ENCODE data around the gene DIAPH1.

GRCh38 chr5:141574122-141574510 lies 44.7 kb downstream of the DIAPH1 start:
- TF ChIP-seq CTCF (IDR thresholded peaks at IDR 0.05; ENCODE audit: low read depth, low read length, poor library complexity, severe bottlenecking) (no peak), EZH2phosphoT487 (IDR thresholded peaks at IDR 0.05; ENCODE audit: borderline replicate concordance, low read length) (no peak)

All from DOHH2 (cell line).